HG03469 (cell line): Measurements from ENCODE around the gene CERS6.

Source experiments
- ATAC-seq: cut with Tn5 transposase; IDR thresholded peaks from one replicate; pipeline ENCODE4 v1.9.1; 2021; ENCODE audit warnings: mild to moderate bottlenecking, moderate library complexity, moderate number of reproducible peaks; ENCODE audit not compliant: unreplicated experiment

CERS6 gene

DNA sequence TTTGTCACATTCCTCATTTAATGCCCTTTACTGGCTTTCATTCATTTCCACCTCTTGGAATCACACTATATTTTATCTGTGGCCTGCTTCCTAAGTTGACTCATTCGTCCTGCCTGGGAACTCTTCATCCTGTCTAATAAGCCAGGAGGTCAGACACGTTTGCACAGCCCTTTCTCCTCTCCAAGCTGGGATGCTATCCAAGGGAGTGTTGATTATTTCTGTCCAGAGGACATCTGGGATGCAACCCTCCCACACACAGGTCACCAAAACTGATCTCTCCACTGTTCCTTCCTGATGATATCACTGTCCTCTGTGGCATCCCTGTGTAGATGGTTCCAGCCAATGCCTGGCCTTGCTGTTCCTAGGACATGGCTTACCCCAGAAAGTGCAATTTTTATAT lies 266.5 kb downstream of the CERS6 start:
- no peak for ATAC-seq

DNA sequence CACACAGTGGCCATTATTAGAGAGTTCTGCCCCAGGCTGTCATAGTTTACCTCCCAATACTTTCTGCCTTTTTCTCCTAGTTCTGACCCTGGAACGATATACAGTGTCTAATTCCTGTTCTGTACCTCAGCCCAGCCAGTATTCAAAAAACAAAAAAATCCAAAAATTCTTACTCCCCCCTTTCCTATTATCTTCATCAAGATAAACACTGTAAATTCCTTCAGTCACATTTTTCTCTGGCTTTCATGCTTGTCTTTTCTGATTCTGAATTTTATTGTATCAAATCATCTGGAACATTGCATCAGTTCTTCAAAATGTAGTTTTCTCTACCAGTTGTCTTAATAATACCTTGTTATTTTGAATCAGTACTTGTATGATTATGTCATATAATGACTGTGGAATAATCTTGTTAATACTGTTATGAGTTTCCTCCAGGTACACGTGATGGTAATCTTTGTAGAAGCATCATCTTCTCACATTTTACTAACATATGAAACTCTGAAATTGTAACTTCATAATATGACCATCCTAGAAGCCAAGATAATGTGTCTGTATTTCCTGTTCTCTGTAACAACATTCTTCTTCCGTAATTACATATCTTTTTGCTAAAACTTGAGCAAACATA lies 267.3 kb downstream of the CERS6 start:
- ATAC-seq, result no peak

DNA sequence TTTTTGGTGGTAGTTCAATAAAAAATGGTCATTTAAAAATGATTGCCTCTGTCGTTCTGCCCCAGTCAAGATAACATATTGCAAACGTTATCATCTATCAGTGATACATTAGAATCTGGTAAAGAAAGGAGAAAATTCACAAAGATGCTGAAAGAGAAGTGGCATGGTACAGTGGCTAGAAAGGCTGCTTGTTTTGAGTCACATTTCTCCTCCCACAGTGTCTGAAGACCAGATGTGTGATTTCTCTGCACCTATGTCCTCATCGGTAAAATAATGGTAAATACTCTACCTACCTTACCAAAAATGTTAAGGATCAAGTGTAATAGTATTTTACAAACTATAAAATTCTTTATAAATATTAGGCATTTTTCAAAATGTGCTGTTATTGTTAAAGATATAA lies 270.3 kb downstream of the CERS6 start:
- ATAC-seq, result no peak

DNA sequence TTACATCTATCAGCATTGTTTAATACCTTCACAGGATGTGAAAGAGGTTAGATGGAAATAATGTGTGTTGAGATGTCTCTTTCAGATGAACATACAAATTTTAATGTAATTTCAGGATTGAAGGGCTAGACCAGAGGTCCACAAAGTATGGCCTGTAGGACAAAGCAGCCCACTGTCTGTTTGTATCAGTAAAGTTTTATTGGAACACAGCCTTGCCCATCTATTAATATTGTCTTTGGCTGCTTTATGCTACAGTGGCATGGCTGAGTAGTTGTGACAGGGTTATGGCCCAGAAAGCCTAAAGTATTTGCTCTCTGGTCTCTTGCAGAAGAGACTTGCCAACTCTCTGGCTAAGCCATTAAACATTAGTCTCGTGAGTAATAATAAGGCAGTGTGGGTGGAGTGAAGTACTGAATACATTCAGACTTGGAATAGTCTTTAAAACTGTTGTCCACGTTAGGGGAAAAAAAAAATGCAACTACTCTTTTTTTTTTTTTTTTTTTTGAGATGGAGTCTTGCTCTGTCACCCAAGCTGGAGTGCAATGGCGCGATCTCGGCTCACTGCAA lies 271.9 kb downstream of the CERS6 start:
- no peak for ATAC-seq

DNA sequence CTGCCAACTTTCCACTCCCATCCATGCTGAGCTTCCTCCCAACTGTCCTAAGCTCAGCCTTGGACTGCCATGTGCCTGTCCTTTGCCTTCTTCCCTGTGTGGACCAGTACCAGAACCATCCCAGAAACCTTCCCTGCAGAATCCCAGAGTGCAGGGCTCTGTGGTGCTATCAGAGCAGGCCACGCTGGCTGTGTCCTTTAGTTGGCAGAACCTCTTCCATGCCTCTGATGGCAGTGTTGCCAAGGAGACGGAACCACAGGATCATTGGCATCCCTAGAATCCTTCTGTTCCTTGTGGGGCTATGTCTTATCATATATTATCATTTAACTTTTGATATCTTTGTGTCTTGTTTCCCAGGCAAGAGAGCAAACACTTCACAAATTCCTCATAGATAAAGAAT lies 273.4 kb downstream of the CERS6 start:
- no peak for ATAC-seq

DNA sequence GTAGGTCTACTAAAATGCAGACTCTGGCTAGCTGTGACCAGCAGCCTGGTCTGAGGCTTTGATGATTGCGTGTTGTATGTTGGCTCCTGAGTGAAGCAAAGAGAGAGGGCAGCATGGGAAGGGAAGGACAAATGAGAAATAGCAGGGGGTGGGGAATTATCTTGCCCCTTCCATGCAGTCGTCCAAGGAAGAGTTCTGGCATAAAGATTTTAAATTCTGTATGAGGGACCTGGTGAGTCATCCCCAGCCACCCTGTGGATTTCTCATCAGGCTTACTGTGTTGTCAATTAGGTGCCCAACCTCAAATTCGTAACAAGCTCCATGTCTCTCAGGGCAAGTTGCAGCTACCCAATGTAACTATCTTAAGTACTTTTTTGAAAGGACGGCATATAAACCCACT lies 274.3 kb downstream of the CERS6 start:
- no peak for ATAC-seq

DNA sequence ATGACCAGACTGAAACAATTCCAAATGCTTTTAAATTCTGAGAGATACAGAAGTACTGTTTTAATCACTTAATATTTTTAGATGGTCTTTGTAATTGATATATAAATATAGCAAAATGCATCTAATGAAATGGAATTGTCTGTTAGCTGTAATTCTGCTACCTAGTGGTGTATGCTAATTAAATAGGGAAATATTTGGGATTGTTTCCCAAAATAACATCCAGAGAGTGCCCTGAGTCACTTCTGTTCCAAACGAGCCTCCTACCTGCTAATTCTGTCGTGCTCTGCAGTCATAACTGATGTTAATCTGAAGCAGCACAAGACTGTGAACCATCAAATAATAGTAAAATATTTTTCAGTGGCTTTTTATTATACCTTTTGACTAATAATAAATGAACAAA lies 274.9 kb downstream of the CERS6 start:
- no peak for ATAC-seq

DNA sequence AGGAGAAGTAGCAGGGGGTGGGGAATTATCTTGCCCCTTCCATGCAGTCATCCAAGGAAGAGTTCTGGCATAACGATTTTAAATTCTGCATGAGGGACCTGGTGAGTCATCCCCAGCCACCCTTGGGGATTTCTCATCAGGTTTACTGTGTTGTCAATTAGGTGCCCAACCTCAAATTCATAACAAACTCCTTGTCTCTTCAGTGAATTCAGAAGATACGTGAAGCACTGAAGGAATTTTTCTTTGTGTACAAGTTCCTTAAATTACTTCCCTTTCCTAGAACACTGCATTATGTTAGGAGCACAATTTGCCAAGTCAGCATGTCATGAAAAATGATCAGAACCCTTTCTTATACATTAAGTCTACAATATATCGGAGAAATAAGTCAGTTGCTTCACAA lies 275.5 kb downstream of the CERS6 start:
- ATAC-seq, result no peak

DNA sequence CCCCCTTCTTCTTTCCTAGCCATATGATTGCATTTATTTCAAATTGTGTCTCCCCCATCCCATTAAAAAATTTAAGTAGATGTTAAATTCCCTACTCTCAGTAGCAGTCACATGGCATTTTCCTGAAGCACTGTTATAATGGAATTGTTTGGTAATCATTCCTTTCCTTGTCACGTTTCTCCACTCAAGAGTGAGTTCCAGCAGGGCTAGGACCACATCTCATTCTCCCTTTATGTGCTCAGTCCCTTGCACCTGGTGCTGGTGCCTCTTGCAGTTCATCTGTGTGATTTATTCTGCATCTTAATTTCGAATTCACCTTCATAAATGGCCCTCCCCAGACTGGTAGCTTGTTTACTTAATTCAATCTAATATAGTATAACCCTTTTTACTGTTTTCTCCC lies 276.0 kb downstream of the CERS6 start:
- ATAC-seq, result no peak

DNA sequence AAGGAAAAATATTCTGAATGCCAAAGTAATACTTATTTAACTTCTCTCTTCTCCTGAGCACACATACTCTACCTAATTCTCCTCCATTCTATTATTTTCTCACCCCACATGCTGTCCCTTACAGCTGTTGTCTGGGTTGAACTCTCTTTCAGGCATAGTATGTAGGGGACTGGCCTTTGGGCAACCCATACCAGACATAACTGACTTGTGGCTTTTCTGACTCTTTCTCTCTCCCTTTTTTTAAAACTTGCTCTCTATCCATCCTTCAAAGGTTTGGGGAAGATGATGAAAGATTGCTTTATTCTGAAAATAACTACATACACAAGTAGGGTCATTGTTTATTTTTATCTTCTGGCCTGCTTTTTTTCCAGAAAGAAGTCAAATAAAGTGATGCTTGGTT lies 276.4 kb downstream of the CERS6 start:
- no peak for ATAC-seq

DNA sequence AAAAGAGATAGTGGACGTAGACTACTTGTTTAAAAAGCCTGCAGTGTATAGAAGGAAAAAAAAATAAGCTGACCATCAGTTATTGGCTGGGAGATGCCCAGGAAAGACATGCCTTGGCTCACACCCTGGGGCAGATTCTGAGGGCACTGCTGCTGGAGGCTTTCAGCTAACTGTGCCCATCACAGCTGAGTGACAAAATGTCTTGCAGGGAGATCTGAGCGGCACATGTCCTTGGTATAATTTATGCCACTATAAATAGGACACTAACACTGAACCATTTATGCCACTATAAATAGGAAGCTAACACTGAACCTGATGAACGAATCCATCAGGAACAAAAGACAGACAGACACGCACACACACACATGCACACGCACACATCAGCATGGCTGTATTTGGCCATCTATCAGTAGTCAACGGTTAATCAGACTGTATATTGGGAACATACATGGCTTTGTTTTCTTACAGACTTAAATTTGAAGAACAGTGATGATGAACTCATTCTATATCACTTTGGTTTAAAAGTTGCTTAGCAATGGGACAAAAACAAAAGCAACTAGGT lies 278.2 kb downstream of the CERS6 start:
- ATAC-seq, result no peak

DNA sequence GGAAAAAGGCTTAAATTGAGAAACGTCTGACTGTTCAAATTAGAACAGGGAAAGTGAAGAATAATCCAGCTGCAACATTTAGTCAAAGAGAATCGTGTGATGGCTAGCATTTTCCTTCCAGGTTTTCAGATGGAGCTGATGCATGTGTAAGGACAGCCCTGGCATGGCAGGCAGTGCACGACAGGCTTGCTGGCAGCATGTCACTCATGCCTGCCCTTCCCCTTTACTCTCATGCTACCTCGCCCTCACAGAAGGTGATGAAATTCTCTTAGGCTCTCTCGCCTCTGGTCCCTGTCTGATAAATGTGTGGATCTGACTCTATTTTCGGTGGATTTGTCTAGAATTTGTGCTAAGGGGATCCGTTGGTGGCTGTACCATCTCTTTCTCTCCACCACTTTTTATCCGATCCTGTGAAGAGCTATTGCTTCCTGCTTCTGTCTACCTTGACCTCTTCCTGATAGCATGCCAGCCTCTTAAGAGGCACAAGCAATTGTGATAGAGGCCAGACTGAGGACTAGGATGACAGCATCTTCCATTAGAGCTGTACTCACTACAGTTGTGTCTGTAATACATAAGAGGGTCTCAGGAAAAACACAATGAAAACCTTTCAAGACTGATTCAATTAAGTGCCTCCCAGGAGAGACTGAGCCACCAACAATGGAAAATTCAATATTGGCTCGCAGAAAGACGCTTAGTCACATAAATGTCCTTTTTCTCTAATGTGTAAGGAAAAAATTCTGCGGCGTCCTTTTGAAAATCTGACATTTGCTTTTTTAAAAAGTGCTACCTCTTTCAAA lies 280.8 kb downstream of the CERS6 start:
- ATAC-seq, result no peak

DNA sequence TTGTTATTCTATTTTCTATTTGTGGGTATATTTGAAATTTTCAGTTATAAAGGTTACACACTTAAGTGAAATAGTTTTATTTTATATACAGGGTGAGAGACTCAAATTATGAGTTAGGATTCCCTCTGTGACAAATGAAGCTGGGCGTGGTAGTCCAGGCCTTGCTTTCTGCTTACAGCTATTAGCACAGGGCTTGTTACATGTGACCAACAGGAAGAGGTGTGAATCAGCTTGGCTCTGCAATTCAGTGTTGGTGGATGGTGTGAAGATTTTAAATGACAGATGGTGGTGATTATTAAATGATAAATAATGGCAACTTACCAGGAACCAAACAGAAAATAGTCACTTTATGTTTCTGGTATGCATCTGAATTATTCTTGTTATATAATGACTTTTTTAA lies 282.0 kb downstream of the CERS6 start:
- ATAC-seq, result no peak

DNA sequence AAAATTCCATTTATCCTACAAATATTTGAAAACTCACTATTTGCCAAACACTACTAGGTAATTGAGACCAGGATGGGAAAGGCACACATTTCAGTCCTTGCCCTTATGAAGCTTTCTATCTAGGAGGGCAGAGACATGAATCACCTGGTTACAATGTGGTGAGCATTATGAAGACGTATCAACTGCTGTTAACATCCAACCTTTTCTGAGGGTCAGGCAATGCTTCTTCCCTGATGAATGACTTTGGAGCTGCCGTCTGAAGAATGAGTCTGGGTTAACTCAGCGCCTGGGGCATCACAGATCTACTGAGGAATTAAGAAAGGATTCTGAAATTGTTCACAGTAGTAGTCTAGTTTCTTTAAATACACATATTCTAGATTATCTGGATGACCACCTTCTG lies 284.3 kb downstream of the CERS6 start:
- ATAC-seq, result no peak

DNA sequence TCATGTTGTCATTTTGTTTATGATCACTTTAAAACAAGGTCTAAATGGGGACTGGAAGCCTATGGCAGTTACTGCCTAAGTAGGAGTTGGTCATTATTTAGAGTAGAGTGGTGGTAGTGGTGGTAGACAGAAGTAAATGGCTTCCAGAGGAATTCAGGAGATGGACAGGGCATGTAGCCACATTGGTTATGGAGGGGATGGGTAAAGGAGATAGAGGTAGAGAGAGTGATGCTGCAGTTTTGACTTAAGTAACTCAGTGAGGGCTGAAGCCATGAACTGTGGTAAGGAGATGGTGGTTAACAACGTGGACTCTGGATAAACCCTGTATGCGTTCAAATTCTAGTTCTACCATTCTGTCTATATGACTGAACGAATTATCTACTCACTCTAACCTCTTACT lies 284.7 kb downstream of the CERS6 start:
- ATAC-seq, result no peak

DNA sequence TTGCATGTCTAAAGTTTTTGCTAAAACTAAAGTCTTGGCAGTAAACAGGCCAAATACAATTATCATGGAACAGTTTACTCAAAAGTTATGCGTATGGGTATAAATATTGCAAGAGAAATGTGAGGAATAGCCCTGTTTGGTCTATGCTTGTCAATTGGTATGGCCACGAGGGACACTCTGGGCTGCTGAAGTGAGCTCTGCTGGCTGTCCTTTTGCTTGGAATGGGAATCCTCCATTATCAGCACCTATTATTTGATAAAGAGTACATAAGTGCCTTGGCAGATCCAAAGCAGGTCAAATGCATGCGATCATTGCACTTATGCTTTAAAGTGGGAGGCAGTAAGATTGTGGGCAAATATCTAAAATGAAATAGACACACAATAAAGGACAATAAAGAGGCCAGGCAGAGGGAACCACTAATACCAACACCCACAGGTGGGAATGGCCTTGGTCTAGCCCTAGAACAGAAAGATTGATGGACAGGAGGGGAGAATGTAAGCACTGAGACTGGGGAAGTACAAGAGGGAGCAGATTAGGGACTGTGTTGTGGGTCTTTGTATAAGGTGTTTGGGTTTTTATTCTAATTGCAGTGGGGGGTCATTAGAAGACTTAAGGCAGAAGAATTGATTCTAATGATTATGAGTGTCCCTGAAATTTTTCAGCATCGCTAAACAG lies 286.3 kb downstream of the CERS6 start:
- no peak for ATAC-seq

DNA sequence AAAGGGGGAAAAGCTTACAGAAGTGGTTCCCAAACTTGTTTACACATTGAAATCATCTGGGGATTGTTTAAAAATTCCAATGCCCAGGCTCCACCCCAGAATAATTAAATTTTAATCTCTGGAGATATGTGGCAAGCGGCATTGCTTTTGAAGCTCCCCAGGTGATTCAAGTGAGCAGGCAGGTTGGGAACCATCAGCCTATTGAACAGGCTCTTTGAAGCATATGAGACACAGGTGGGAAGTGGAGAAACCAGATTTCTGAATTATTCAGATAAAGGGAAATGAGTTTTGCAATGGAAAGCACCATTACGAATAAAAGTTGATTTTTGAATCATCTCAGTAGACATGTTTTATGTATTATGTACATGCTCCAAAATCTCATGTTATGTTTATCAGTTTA lies 288.8 kb downstream of the CERS6 start:
- ATAC-seq, result no peak

DNA sequence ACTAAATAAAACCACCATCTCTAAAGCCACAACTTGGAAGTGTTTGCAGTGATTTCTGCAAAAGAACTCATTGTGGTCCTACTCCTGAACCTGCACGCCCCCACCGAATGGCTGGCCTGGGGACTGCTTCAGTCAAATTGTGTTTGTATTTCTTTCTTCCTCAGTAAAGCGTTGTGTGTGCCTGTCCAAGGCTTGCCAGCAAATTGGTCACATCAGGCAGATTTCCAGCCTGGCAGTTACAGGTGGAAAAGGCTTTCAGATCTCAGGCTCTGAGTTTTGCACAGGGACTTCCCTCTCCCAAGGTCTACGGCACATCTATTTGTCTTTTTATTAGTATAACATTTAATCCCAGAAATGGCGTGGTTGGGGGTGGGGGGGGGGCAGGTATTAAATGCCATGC lies 292.4 kb downstream of the CERS6 start:
- ATAC-seq, result no peak

DNA sequence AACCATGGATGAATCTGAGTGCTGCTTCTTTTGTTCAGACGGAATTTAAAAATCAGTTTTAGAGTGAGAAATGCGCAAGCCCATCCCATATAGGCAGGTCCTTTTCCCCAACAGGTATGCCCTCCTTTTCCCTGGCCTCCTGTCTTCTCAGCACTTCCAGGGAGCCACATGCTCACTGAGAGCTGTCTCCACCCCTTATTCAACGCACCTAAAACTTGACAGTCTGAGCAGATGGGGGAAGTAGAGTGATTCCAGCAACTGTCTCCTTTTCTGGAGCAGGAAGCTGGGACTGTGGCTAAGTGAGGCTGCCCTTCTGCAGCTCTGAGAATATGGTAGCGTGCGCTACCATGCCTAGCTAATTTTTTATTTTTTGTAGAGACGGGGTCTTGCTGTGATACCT lies 293.2 kb downstream of the CERS6 start:
- no peak for ATAC-seq

DNA sequence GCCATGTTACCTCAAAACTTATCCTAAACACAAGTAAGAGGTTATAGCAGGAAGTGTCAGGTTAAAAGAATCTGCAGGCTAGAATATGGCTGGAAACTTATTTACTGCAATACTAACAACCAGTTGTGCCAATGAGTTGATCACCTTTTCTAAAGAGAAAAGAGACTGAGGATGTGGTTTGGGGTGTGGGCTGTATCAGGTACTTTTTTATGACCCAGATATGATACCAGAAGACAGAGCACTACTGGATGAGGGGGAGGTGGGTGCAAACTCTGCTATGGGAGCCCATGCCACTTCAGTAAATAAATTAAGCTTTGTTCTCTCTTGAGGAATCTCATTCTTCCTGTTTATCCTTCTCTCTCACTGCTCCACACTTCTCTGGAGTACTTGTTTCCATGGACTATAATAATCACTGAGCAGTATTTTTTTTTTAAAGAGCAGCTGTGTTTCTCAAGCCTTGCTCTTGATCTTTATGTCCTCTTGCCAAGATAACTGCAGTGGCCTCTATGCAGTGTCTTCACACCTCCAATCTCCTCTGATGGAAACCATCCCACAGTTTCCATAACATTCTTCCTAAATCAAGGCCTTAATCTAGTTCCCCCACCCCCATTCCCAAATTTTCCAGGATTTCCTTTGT lies 295.1 kb downstream of the CERS6 start:
- ATAC-seq, result peak; percentile 61

DNA sequence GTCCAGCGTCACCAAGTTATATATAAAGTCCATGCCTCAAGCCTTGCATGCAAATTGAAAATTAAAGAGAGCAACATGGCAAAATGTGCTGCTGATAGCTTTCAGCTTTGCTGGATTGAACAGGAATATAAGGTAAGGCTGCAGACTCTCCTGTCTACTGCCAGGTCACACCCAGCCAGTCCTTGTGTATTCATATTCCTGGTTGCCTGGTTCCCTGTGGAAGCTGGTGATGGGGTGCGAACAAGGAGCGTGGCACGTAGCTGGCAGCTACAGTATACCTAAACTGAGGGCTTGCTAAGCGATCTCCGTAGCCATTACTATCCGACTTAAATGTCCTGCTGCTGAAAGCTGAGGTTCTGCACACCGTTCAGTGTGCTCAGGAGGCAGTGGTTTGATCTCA lies 296.3 kb downstream of the CERS6 start:
- ATAC-seq, result no peak
